Prostate gland (tissue), 2 donors: ENCODE results near the gene PCED1A. TPM values are rescaled to one million over a fixed set of nuclear protein-coding genes. Genes with fewer than 3 reads are reported as not detected.
"Not testable (repeated sequence)": the region's sequence is repeated elsewhere in the genome, so short reads cannot be mapped to it uniquely, and the experiment has no call there.

Experiments
- DNase-seq: peaks from one replicate; pipeline ENCODE4 v3.0.0-alpha.2; 2019; ENCODE audit warnings: low spot score
- H3K27ac ChIP-seq, 2 donors: fragments of 200-600 bp; sonication (generic); 2 replicates each; pipeline ENCODE4 v1.5.1; 2017 to 2019
- H3K27me3 ChIP-seq: fragments of 200-600 bp; sonication (generic); replicated peaks from 2 replicates; pipeline ENCODE4 v1.5.1; 2019; ENCODE audit not compliant: insufficient read depth
- H3K36me3 ChIP-seq, 2 donors: fragments of 200-600 bp; sonication (generic); 1 replicate in 1 of 2; 2 replicates in 1 of 2; pipeline versions ENCODE4 v1.5.1 to v1.8.1; 2017 to 2019
- H3K4me1 ChIP-seq: fragments of 200-600 bp; sonication (generic); replicated peaks from 2 replicates; pipeline ENCODE4 v1.5.1; 2019
- H3K4me3 ChIP-seq, 2 donors: fragments of 200-600 bp; sonication (generic); 2 replicates each; pipeline ENCODE4 v1.5.1; 2017 to 2019
- H3K9me3 ChIP-seq: fragments of 200-600 bp; sonication (generic); 2 replicates; pipeline ENCODE4 v1.5.1; 2017
- CTCF ChIP-seq, 4 experiments: fragments of 200-600 bp in 2 of 4; fragments of 450-650 bp in 2 of 4; sonication (generic) in 2 of 4; IDR thresholded peaks; 1 replicate in 3 of 4; 2 replicates in 1 of 4; pipeline ENCODE4 v1.5.1; 2016 to 2019; ENCODE audit warnings: antibody characterized with exemption in 4 of 4, mild to moderate bottlenecking in 2 of 4, moderate library complexity in 2 of 4
- POLR2A ChIP-seq: fragments of 450-650 bp; IDR thresholded peaks from one replicate; pipeline ENCODE4 v1.6.1; 2016; ENCODE audit warnings: antibody characterized with exemption, mild to moderate bottlenecking
- POLR2AphosphoS5 ChIP-seq: sonication (generic); formaldehyde crosslinking; IDR thresholded peaks from one replicate; pipeline ENCODE4 v1.6.1; 2017; ENCODE audit warnings: antibody characterized with exemption
- WGBS: methylation state at CpG from one replicate; pipeline ENCODE4 v1.1.5; 2018; 5-methylcytosine and 5-hydroxymethylcytosine counted together
- intact Hi-C: fragments of 100-400 bp; cut with DNase I; formaldehyde crosslinking; loops from one replicate; pipeline ENCODE4 v1.14.2; 2022
- total RNA-seq, 2 donors: library from RNA; depleted of rRNA; stranded (reverse); fragments of >200 nt; gene quantifications; one replicate each; pipeline ENCODE4 v1.1.0, GENCODE V29; 2016

PCED1A gene
- total RNA-seq, 2 donors from 2014 or later: 54.8 to 58.1 TPM

- DNase-seq: no peak
- Histone ChIP-seq H3K36me3 (no peaks in the 10 kb centered on the region), H3K27ac (no peak overlapping the region), H3K27me3 (no peaks in the 10 kb centered on the region), H3K4me1 (no peaks in the 10 kb centered on the region), H3K4me3 (no peak overlapping the region), H3K9me3 (no peaks in the 10 kb centered on the region)
- 88% methylated on average over 1 of the region's 1 CpG for WGBS
- TF ChIP-seq POLR2AphosphoS5 (no peak), CTCF (IDR thresholded peaks at IDR 0.05) (no peak), POLR2A (no peak)
- intact Hi-C loops: no loop called here
Observed at GRCh38 chr20:2833761-2834160, 6.7 kb downstream of the PCED1A start.

GRCh38 chr20:2831206-2831605 lies 9.2 kb downstream of the PCED1A start:
- H3K27ac ChIP-seq, intact Hi-C loops, H3K9me3 ChIP-seq, H3K4me1 ChIP-seq, H3K27me3 ChIP-seq, H3K4me3 ChIP-seq, H3K36me3 ChIP-seq, DNase-seq: not testable (repeated sequence)
- 66% methylated on average over 7 of the region's 7 CpGs for WGBS

GRCh38 chr20:2829376-2829775 lies 11.1 kb downstream of the PCED1A start:
- TF ChIP-seq POLR2AphosphoS5: no peak
- no peak for TF ChIP-seq CTCF (IDR thresholded peaks at IDR 0.05)
- no peak for TF ChIP-seq POLR2A
- no peaks in the 10 kb centered on the region for H3K36me3 ChIP-seq
- intact Hi-C loops: no loop called here

GRCh38 chr20:2826655-2827054 lies 13.8 kb downstream of the PCED1A start:
- DNase-seq: no peak
- WGBS: 58% methylated on average over 4 of the region's 4 CpGs

More at GRCh38 chr20:2829376-2829775, 11.1 kb downstream of the PCED1A start:
- H3K4me1 ChIP-seq: no peaks in the 10 kb centered on the region
- 66% methylated on average over 6 of the region's 6 CpGs for WGBS
- no peak for DNase-seq
- H3K9me3 ChIP-seq: no peaks in the 10 kb centered on the region
- H3K27ac ChIP-seq: no peak overlapping the region
- H3K27me3 ChIP-seq: no peaks in the 10 kb centered on the region
- no peak overlapping the region for H3K4me3 ChIP-seq

GRCh38 chr20:2825761-2826160 lies 14.7 kb downstream of the PCED1A start:
- H3K36me3 ChIP-seq: no peaks in the 10 kb centered on the region

More at GRCh38 chr20:2826655-2827054, 13.8 kb downstream of the PCED1A start:
- H3K4me3 ChIP-seq: no peak overlapping the region
- H3K36me3 ChIP-seq: no peaks in the 10 kb centered on the region
- no peaks in the 10 kb centered on the region for H3K27me3 ChIP-seq
- no peak for TF ChIP-seq CTCF (IDR thresholded peaks at IDR 0.05)
- no peak for TF ChIP-seq POLR2AphosphoS5
- no peak for TF ChIP-seq POLR2A
- intact Hi-C loops: no loop called here
- H3K9me3 ChIP-seq: no peaks in the 10 kb centered on the region
- H3K27ac ChIP-seq: no peak overlapping the region
- H3K4me1 ChIP-seq: no peaks in the 10 kb centered on the region

More at GRCh38 chr20:2825761-2826160, 14.7 kb downstream of the PCED1A start:
- intact Hi-C loops: no loop called here
- Histone ChIP-seq H3K9me3 (no peaks in the 10 kb centered on the region), H3K27ac (no peak overlapping the region), H3K4me3 (no peak overlapping the region), H3K4me1 (no peaks in the 10 kb centered on the region), H3K27me3 (peaks cover 2% of the 10 kb centered on the region)
- TF ChIP-seq POLR2AphosphoS5 (no peak), POLR2A (no peak), CTCF (IDR thresholded peaks at IDR 0.05) (no peak)
- DNase-seq: no peak
- WGBS: 96% methylated on average over 2 of the region's 2 CpGs
